BLaER1 (cell line): ENCODE measurements around the gene MMRN2.
A peak's percentile ranks its signal among the peaks of the same experiment; 100 is the strongest.
"Not testable (repeated sequence)": the region's sequence is repeated elsewhere in the genome, so short reads cannot be mapped to it uniquely, and the experiment has no call there.

Source experiments
- H3K27ac ChIP-seq: shearing (Covaris generic); formaldehyde crosslinking; 2 replicates; pipeline ENCODE4 v1.8.1; 2022
- H3K27me3 ChIP-seq: shearing (Covaris generic); formaldehyde crosslinking; 2 replicates; pipeline ENCODE4 v1.8.1; 2022
- H3K36me3 ChIP-seq: shearing (Covaris generic); formaldehyde crosslinking; 2 replicates; pipeline ENCODE4 v1.8.1; 2022
- H3K4me1 ChIP-seq: shearing (Covaris generic); formaldehyde crosslinking; 2 replicates; pipeline ENCODE4 v1.8.1; 2022
- H3K4me2 ChIP-seq: shearing (Covaris generic); formaldehyde crosslinking; 2 replicates; pipeline ENCODE4 v1.8.1; 2022
- H3K4me3 ChIP-seq: shearing (Covaris generic); formaldehyde crosslinking; 2 replicates; pipeline ENCODE4 v1.8.1; 2022
- H3K9ac ChIP-seq: shearing (Covaris generic); formaldehyde crosslinking; 2 replicates; pipeline ENCODE4 v1.8.1; 2022
- H3K9me3 ChIP-seq: shearing (Covaris generic); formaldehyde crosslinking; 2 replicates; pipeline ENCODE4 v1.8.1; 2022
- H4K20me1 ChIP-seq: shearing (Covaris generic); formaldehyde crosslinking; 2 replicates; pipeline ENCODE4 v1.8.1; 2022
- Cebpa-rat ChIP-seq: shearing (Covaris generic); IDR thresholded peaks from 2 replicates; pipeline ENCODE4 v1.8.1; 2022

Gene MMRN2

DNA sequence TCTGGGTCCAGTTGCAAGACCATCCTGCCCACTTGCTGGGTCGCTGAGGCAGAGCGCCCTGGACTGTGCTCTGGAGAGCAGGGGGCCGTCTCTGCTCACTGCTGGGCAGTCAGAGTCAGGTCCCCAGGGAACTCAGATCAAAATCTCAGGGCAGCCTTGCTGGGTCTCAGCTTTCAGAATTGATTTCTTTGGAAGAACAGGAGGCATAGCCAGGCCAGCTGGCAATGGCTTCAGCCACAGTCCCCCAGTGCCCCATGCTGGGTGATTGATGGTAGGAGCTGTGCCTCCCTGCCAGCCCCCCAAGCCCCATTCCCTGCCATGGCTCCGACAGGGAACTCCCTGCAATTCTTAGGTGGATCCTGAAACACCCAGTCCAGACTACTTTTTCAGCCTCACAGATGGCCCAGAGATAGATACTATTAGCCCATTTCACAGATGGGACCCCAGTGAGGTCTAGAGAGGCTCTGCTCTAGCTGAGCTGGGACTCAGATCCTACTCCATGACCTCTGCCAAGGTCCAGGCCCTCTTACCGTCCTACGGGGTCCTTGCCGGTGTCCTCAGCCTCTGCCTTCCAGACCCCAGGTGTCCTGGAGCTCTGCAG is 467 bp downstream of the MMRN2 start:
- peaks cover 16% of the 10 kb centered on the region for H3K4me1 ChIP-seq
- no peaks in the 10 kb centered on the region for H3K27me3 ChIP-seq
- no peak overlapping the region for H3K4me3 ChIP-seq
- H3K9ac ChIP-seq = no peak overlapping the region
- no peaks in the 10 kb centered on the region for H3K36me3 ChIP-seq
- no peaks in the 10 kb centered on the region for H4K20me1 ChIP-seq
- peak overlapping the region; percentile 63 for H3K4me2 ChIP-seq
- peak overlapping the region; percentile 55; the same call in 1 of the 2 replicates for H3K27ac ChIP-seq
- no peak for TF ChIP-seq Cebpa-rat
- peaks cover 19% of the 10 kb centered on the region for H3K9me3 ChIP-seq

DNA sequence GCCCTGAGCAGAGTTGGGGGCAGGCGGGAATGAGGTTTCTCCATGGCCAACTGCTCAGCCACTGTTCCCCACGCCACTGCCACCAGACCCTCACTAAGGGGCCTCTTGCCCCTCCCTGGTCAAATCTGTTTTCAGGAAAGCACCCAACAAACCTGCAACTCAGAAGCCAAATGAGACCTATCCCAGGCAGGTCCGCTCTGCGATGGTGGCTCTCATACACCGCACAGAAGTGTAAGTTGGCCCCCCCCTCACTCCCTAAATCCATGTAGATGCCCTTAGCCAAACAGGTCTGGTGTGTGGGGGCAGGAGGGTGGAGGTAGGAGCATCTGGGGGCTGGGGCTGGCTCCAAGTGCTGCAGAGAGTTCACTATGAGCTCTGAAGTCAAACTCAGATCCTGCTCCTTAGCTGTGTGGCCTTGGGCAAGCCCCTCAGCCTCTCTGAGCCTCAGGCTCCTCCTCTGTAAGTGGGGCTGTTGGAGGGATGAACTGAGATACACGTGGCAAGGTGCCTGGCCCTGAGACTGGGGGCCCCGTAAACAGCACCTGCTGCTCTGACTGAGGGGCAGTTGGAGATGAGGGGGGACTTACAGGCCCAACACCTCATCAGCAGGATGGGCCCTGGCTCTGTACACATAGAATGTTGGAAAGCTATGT is 1.1 kb downstream of the MMRN2 start:
- no peak for TF ChIP-seq Cebpa-rat
- no peaks in the 10 kb centered on the region for H3K36me3 ChIP-seq
- H3K27me3 ChIP-seq = no peaks in the 10 kb centered on the region
- no peak overlapping the region for H3K4me2 ChIP-seq
- no peak overlapping the region for H3K27ac ChIP-seq
- H3K9me3 ChIP-seq = peaks cover 23% of the 10 kb centered on the region
- H4K20me1 ChIP-seq = no peaks in the 10 kb centered on the region
- H3K9ac ChIP-seq = no peak overlapping the region
- peaks cover 16% of the 10 kb centered on the region for H3K4me1 ChIP-seq
- no peak overlapping the region for H3K4me3 ChIP-seq

DNA sequence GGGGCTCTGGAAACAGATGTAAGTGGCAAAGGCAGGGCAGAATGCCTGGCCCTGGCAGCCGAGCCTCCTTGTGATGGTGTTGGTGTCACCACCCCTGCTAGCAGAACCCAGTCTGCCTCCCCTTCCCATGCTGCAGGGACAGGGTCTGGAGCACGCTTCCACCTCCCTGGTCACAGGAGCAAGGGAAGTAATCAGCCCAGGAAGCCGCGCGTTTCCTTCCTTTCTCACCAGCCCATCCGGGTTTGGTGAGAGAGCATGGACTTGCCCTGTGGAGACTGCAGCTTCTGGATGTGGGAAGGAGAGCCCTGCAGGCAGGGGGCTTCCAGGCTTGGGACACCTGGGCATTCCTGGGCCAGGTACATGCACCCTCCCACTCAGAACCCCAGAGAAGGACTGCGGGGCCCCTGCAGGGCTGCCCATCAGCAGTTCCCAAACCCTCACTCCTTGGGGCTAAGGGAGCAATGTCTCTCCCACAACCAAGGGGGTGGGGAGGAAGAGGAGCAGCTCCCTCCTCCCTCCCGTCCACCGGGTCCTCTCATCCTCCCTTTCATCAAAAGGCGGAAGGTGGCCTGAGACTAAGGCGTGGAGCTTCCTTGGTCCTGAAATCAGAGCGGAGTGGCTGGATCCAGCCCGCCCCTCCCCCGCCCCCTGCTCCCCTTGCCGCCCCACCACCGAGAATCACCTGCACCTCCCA is 1.8 kb downstream of the MMRN2 start:
- Histone ChIP-seq H3K9me3 (peaks cover 27% of the 10 kb centered on the region), H3K36me3 (no peaks in the 10 kb centered on the region), H4K20me1 (no peaks in the 10 kb centered on the region), H3K27me3 (no peaks in the 10 kb centered on the region), H3K9ac (no peak overlapping the region), H3K4me3 (no peak overlapping the region), H3K4me2 (no peak overlapping the region), H3K27ac (no peak overlapping the region), H3K4me1 (peaks cover 16% of the 10 kb centered on the region)
- no peak for TF ChIP-seq Cebpa-rat

DNA sequence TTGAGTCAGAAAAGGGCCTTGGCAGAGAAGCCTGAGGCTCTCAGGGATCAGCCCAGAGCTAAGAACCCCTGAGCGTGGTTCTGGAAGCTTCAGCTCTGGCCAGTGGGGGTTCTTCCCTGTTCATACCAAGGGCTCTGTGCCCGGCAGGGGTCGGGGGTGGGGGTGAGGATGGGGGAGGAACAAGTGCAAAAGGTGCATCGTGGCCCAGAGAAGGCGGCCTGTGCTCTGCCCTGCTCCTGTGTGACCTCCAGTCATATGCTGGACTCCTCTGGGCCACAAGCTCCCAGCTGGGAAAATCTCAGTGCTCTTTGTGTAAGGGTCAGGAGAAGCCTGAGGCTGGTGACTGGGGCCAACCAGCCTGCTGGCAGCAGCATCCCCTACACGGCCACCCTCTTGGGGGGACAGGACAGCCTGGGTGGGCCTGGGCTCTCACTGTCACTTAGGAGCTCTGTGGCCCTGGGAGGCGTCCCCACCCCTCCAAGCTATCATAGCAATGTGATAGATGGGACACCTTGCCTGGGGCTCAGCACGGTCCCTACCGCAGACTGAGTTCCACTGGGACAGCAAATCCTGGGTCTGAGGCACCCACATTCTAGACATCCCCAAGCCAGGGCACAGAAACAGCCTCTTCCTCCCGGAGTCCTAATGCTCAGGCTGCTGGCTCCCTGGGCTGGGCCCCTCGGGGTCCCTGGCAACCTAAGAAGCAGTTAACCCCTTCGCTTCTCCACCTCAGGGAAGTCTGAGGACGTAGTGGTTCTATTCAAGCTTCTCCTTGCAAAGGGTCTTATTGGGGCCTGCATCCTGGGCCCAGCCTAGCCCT is 2.5 kb downstream of the MMRN2 start:
- Histone ChIP-seq H3K9ac (no peak overlapping the region), H3K4me3 (no peak overlapping the region), H4K20me1 (no peaks in the 10 kb centered on the region), H3K27ac (no peak overlapping the region), H3K4me2 (no peak overlapping the region), H3K9me3 (peaks cover 28% of the 10 kb centered on the region), H3K4me1 (peaks cover 16% of the 10 kb centered on the region), H3K36me3 (no peaks in the 10 kb centered on the region), H3K27me3 (no peaks in the 10 kb centered on the region)
- no peak for TF ChIP-seq Cebpa-rat

DNA sequence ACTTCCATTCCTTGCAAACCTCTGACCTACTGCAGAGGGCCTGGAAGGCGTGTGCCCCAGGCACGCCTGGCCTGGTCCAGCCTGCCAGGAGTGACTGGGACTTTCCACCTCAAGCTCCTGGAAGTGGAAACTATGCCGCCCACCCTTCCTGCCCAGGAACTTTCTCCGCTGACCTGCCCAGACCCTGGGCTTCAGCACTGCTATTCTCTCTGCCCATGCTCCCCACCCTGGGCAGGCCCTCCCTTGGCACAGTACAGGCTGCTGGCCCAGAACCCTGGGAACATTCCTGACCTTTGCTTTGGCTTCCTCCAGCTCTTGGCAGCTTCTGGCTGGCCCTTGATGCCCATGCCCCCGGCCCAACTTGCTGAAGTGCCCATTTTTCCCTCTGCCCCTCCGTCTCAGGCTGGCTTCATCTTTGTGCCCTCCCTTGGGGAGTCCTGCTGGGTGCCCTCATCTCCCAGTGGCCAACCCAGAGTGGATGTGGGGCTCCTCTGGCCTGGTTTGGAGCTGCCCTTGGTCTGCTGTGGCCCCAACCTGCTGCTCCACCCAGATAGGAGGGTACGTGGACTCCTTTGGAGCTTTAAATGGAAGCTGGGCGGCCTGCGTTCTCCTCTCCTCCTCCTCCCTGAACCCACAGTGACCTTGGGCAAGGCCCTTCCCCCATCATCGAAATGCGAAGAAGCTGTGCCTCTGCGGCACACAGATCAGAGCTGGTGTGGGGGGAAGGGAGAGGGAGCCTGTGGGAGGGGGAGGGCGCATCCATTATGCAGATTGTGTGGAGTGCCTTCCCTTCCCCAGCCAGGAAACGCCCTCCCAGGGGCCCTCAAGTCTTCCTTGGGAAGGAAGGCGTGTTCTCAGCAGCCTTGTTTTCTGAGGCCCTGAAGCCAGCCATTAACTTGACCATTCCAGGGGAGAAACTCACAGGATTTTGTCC is 3.4 kb downstream of the MMRN2 start:
- TF ChIP-seq Cebpa-rat = no peak
- Histone ChIP-seq H3K27me3 (no peaks in the 10 kb centered on the region), H3K9me3 (peaks cover 28% of the 10 kb centered on the region), H4K20me1 (no peaks in the 10 kb centered on the region), H3K9ac (no peak overlapping the region), H3K36me3 (no peaks in the 10 kb centered on the region), H3K4me2 (no peak overlapping the region), H3K4me1 (peaks cover 16% of the 10 kb centered on the region), H3K27ac (no peak overlapping the region), H3K4me3 (no peak overlapping the region)

DNA sequence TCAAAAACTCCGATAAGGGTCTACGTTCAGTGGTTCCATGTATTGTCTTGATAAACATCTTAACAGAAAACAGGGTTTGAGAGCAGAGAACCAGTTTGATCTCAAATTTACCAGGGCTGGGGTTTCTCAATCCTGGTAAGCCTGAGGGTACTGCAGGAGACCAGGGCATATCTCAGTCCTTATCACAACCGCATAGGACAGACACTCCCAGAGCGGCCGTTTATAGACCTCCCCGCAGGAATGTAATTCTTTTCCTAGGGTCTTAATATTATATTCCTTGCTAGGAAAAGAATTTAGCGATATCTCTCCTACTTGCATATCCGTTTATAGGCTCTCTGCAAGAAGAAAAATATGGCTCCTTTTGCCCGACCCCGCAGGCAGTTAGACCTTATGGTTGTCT is 4.7 kb downstream of the MMRN2 start:
- not testable (repeated sequence) for H3K36me3 ChIP-seq, H4K20me1 ChIP-seq, H3K27me3 ChIP-seq, H3K4me3 ChIP-seq, H3K27ac ChIP-seq, H3K9ac ChIP-seq, H3K4me2 ChIP-seq
- peaks cover 11% of the 10 kb centered on the region for H3K4me1 ChIP-seq
- H3K9me3 ChIP-seq = peaks cover 28% of the 10 kb centered on the region

DNA sequence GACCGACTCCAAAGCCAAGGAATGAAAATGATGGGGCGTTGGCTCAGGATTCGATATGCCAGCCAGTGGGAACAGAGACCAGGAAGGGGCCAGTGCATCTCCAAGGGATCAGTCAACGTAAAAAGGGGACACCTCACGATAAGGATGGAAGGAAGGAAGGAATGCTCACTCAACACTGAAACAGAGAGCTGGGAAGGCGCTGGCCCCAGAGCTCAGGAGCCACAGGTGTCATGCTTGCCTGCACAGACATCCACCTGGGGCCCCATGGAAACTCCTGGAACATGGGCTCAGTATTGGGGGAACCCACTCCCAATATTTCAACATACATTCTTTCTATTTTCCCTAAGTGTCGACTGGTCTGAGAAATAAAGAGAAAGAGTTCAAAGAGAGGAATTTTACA is 5.3 kb downstream of the MMRN2 start:
- no peak overlapping the region for H3K4me2 ChIP-seq
- no peak for TF ChIP-seq Cebpa-rat
- no peaks in the 10 kb centered on the region for H3K27me3 ChIP-seq
- peaks cover 28% of the 10 kb centered on the region for H3K9me3 ChIP-seq
- peaks cover 5% of the 10 kb centered on the region for H3K4me1 ChIP-seq
- H3K27ac ChIP-seq = no peak overlapping the region
- H3K9ac ChIP-seq = no peak overlapping the region
- H3K36me3 ChIP-seq = no peaks in the 10 kb centered on the region
- H4K20me1 ChIP-seq = no peaks in the 10 kb centered on the region
- no peak overlapping the region for H3K4me3 ChIP-seq

DNA sequence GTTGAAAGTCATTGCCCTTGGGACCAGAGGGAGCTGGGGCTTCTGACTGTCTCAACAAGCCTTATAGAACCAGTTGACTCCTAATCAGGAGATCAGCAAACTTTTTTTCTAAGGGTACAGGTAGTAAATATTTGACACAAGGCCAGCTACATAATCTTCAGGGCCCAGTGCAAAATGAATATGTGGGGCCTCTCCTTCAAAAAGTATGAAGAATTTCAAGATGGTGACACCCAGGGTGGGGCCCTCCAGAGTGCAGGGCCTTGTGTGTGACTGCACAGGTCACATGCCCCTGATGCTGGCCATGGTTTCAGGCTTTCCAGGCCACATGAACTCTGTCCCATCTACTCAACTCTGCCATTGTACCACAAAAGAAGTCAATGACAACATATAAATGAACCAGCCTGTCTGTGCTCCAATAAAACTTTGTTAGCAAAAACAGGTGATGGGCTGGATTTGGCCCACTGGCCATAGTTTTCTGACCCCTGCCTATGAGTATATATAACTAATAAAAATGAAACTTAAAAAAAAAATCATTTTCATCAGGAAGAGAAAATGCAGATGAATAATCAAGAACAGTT is 6.1 kb downstream of the MMRN2 start:
- H4K20me1 ChIP-seq = no peaks in the 10 kb centered on the region
- no peak overlapping the region for H3K27ac ChIP-seq
- peaks cover 28% of the 10 kb centered on the region for H3K9me3 ChIP-seq

DNA sequence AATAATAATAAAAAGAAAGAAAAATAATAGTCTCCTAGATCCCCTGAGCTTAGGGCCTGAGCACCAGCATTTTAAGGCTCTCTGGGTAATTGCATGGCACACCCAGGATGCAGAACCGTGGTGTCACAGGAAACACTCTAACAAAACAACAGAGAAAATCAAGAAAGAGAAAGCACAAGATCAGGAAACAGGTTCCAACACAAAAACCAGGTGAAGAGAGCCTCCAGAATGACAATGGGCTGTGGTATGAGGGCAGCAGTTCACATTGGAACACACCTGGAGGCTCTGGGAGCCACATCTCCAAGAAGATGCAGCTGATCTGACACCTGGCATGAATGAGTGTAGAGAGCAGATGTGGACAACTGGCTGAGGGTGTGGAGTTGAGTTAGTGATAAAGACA is 7.1 kb downstream of the MMRN2 start:
- Histone ChIP-seq H3K4me3 (no peak overlapping the region), H3K4me2 (no peak overlapping the region), H3K36me3 (no peaks in the 10 kb centered on the region), H3K27ac (no peak overlapping the region), H3K9ac (no peak overlapping the region), H4K20me1 (no peaks in the 10 kb centered on the region), H3K4me1 (no peaks in the 10 kb centered on the region), H3K27me3 (no peaks in the 10 kb centered on the region), H3K9me3 (peaks cover 28% of the 10 kb centered on the region)
- no peak for TF ChIP-seq Cebpa-rat

More for the DNA sequence above, 6.1 kb downstream of the MMRN2 start:
- Histone ChIP-seq H3K36me3 (no peaks in the 10 kb centered on the region), H3K4me1 (no peaks in the 10 kb centered on the region), H3K4me2 (no peak overlapping the region), H3K27me3 (no peaks in the 10 kb centered on the region), H3K9ac (no peak overlapping the region), H3K4me3 (no peak overlapping the region)
- TF ChIP-seq Cebpa-rat = no peak

DNA sequence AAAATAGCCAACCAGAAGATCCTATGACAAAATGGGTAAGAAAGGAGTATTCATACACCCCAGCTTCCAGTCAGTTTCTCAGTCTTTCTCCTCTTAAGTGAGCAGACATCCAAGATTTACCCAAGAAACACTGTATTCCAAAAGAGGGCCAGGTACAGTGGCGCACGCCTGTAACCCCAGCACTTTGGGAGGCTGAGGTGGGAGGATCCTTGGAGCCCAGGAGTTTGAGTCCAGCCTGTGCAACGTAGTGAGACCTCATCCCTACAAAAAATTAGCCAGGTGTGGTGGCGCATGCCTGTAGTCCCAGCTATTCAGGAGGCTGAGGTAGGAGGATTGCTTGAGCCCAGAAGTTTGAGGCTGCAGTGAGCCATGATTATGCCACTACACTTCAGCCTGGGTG is 9.6 kb downstream of the MMRN2 start:
- peaks cover 21% of the 10 kb centered on the region for H3K9me3 ChIP-seq
- H3K27me3 ChIP-seq, H4K20me1 ChIP-seq, H3K4me2 ChIP-seq, H3K27ac ChIP-seq, H3K4me1 ChIP-seq, H3K4me3 ChIP-seq, H3K36me3 ChIP-seq, H3K9ac ChIP-seq: not testable (repeated sequence)
